ENCODE measurements around the gene RUVBL2.

GRCh38 chr19:48966541-48967345 lies 26.9 kb upstream of the RUVBL2 start:
- TF ChIP-seq CTCF (conservative IDR thresholded peaks at IDR 0.05) (no peak), ZFX (IDR thresholded peaks at IDR 0.05) (no peak)

Measured in C4-2B (cell line).